SK-N-SH (cell line): Measurements from ENCODE around the gene ZNF439. TPM values are rescaled to one million over a fixed set of nuclear protein-coding genes. Genes with fewer than 3 reads are reported as not detected.

Experiments used
- CTCF ChIA-PET: fragments of 300-600, 350-600 bp; formaldehyde crosslinking; extraction: SDS; loops from one replicate; lab custom pipeline; 2021; lab: Yijun Ruan, JAX
- POLR2A ChIA-PET: fragments of 350-600 bp; sonication (Branson Sonifier 250); formaldehyde crosslinking; extraction: SDS; loops from one replicate; lab custom pipeline; 2020; ENCODE audit warnings: antibody characterized with exemption, inconsistent platforms; lab: Yijun Ruan, JAX
- DNase-seq: peaks from one replicate; pipeline ENCODE4 v3.0.0; 2012
- H2AFZ ChIP-seq: fragments of 200-600 bp; sonication (generic); 2 replicates; pipeline ENCODE4 v1.8.1; 2016; ENCODE audit warnings: antibody characterized with exemption, mild to moderate bottlenecking, low read depth
- H3F3A ChIP-seq: fragments of 200-600 bp; sonication (generic); replicated peaks from 2 replicates; pipeline ENCODE3; 2016; ENCODE audit warnings: antibody characterized with exemption, mild to moderate bottlenecking; ENCODE audit not compliant: insufficient read depth
- H3K27ac ChIP-seq, 2 experiments: fragments of 200-500 bp in 1 of 2; fragments of 200-600 bp in 1 of 2; sonication (Bioruptor generic) in 1 of 2; sonication (generic), shearing (Covaris generic) in 1 of 2; 2 replicates each; pipeline versions ENCODE4 v1.5.1 to v1.6.1; 2014 to 2016; ENCODE audit warnings: low read depth in 2 of 2, inconsistent platforms in 1 of 2, low read length in 1 of 2, mild to moderate bottlenecking in 1 of 2, mixed read lengths in 1 of 2
- H3K27me3 ChIP-seq: fragments of 200-600 bp; sonication (generic), shearing (Covaris generic); 2 replicates; pipeline ENCODE4 v1.6.1; 2016; ENCODE audit warnings: mixed run types; ENCODE audit not compliant: insufficient read depth
- H3K36me3 ChIP-seq, 2 experiments: fragments of 200-500 bp in 1 of 2; fragments of 200-600 bp in 1 of 2; sonication (Bioruptor generic) in 1 of 2; sonication (generic) in 1 of 2; replicated peaks in 1 of 2; 2 replicates each; pipeline versions ENCODE3 to v1.5.1; 2014 to 2016; ENCODE audit warnings: low read length in 1 of 2, mild to moderate bottlenecking in 1 of 2; ENCODE audit not compliant: insufficient read depth in 2 of 2, control insufficient read depth in 1 of 2
- H3K4me1 ChIP-seq, 2 experiments: fragments of 200-500 bp in 1 of 2; fragments of 200-600 bp in 1 of 2; sonication (Bioruptor generic) in 1 of 2; sonication (generic), shearing (Covaris generic) in 1 of 2; 2 replicates each; pipeline versions ENCODE4 v1.5.1 to v1.6.1; 2014 to 2016; ENCODE audit warnings: low read depth in 1 of 2, low read length in 1 of 2, mixed run types in 1 of 2; ENCODE audit not compliant: insufficient read depth in 2 of 2, control insufficient read depth in 1 of 2
- H3K4me2 ChIP-seq: fragments of 200-600 bp; sonication (generic), shearing (Covaris generic); 2 replicates; pipeline ENCODE4 v1.6.1; 2017; ENCODE audit warnings: mixed run types
- H3K4me3 ChIP-seq, 2 experiments: fragments of 200-500 bp in 1 of 2; fragments of 200-600 bp in 1 of 2; sonication (Bioruptor generic) in 1 of 2; sonication (generic), shearing (Covaris generic) in 1 of 2; 2 replicates each; pipeline versions ENCODE4 v1.5.1 to v1.8.1; 2014 to 2016; ENCODE audit warnings: low read depth in 2 of 2, inconsistent platforms in 1 of 2, low read length in 1 of 2, mild to moderate bottlenecking in 1 of 2, mixed read lengths in 1 of 2, moderate library complexity in 1 of 2
- H3K79me2 ChIP-seq: fragments of 200-600 bp; sonication (generic); 2 replicates; pipeline ENCODE4 v1.8.1; 2017; ENCODE audit warnings: mild to moderate bottlenecking; ENCODE audit not compliant: insufficient read depth
- H3K9ac ChIP-seq: fragments of 200-600 bp; sonication (generic); 2 replicates; pipeline ENCODE4 v1.6.1; 2017; ENCODE audit warnings: mixed run types
- H3K9me2 ChIP-seq: fragments of 200-600 bp; sonication (generic); 2 replicates; pipeline ENCODE4 v1.6.1; 2017; ENCODE audit warnings: mixed run types
- H3K9me3 ChIP-seq: fragments of 200-600 bp; sonication (generic); 2 replicates; pipeline ENCODE4 v1.6.1; 2017; ENCODE audit warnings: mixed run types, mild to moderate bottlenecking, moderate library complexity
- H4K20me1 ChIP-seq: fragments of 200-600 bp; sonication (generic); 2 replicates; pipeline ENCODE4 v1.6.1; 2017; ENCODE audit warnings: mild to moderate bottlenecking, mixed run types; ENCODE audit not compliant: insufficient read depth
- CHD2 ChIP-seq: fragments of 150-350 bp; IDR thresholded peaks from 2 replicates; pipeline ENCODE4 v1.6.1; 2018; ENCODE audit warnings: low read length; ENCODE audit not compliant: partially characterized antibody
- EP300 ChIP-seq, 2 experiments: IDR thresholded peaks; 2 replicates each; pipeline versions ENCODE4 v1.4.0 to v1.6.1; 2012; ENCODE audit warnings: borderline replicate concordance in 1 of 2, low read depth in 1 of 2, low read length in 1 of 2
- EZH2phosphoT487 ChIP-seq: fragments of 200-600 bp; sonication (generic); IDR thresholded peaks from 2 replicates; pipeline ENCODE4 v1.6.1; 2017; ENCODE audit warnings: low read depth, mixed run types, mild to moderate bottlenecking, antibody characterized with exemption, moderate library complexity, borderline replicate concordance
- FOXJ3 ChIP-seq: sonication (generic); formaldehyde crosslinking; IDR thresholded peaks from 2 replicates; pipeline ENCODE4 v1.5.1; 2020; ENCODE audit warnings: mild to moderate bottlenecking, missing genetic modification reagents
- FOXM1 ChIP-seq: IDR thresholded peaks from 2 replicates; pipeline ENCODE4 v1.4.0; 2012; ENCODE audit warnings: low read depth, mild to moderate bottlenecking
- GABPA ChIP-seq: IDR thresholded peaks from 2 replicates; pipeline ENCODE4 v1.4.0; 2012; ENCODE audit warnings: low read depth, mild to moderate bottlenecking
- JUND ChIP-seq: IDR thresholded peaks from 2 replicates; pipeline ENCODE4 v1.4.0; 2012
- MEF2A ChIP-seq: IDR thresholded peaks from 2 replicates; pipeline ENCODE4 v1.4.0; 2012; ENCODE audit warnings: low read depth, borderline replicate concordance
- MXI1 ChIP-seq: IDR thresholded peaks from 2 replicates; pipeline ENCODE4 v1.6.1; 2012; ENCODE audit warnings: mild to moderate bottlenecking, low read depth, low read length, improper control_type of control experiment
- NFIC ChIP-seq: IDR thresholded peaks from 2 replicates; pipeline ENCODE4 v1.4.0; 2012; ENCODE audit warnings: borderline replicate concordance
- NRF1 ChIP-seq: IDR thresholded peaks from 2 replicates; pipeline ENCODE4 v1.6.1; 2012; ENCODE audit warnings: low read depth, mild to moderate bottlenecking, low read length
- PBX3 ChIP-seq: IDR thresholded peaks from 2 replicates; pipeline ENCODE4; 2012
- RCOR1 ChIP-seq: fragments of 150-350 bp; IDR thresholded peaks from 2 replicates; pipeline ENCODE4 v1.6.1; 2017; ENCODE audit warnings: antibody characterized with exemption, low read length
- REST ChIP-seq: IDR thresholded peaks from 2 replicates; pipeline ENCODE4 v1.6.1; 2012; ENCODE audit warnings: mild to moderate bottlenecking, low read depth, low read length, moderate library complexity
- RXRA ChIP-seq: IDR thresholded peaks from 2 replicates; pipeline ENCODE4 v1.4.0; 2012; ENCODE audit warnings: low read depth, mild to moderate bottlenecking, borderline replicate concordance
- SIN3A ChIP-seq: IDR thresholded peaks from 2 replicates; pipeline ENCODE4 v1.6.1; 2012; ENCODE audit warnings: low read depth, mild to moderate bottlenecking, low read length, moderate library complexity, borderline replicate concordance
- TAF1 ChIP-seq: IDR thresholded peaks from 2 replicates; pipeline ENCODE4 v1.6.1; 2012; ENCODE audit warnings: low read depth, mild to moderate bottlenecking, low read length, moderate library complexity, borderline replicate concordance
- USF1 ChIP-seq: IDR thresholded peaks from 2 replicates; pipeline ENCODE4 v1.4.0; 2012; ENCODE audit warnings: low read depth, borderline replicate concordance
- WGBS: methylation state at CpG from one replicate; pipeline ENCODE4 v1.1.6; 2017; ENCODE audit warnings: low lambda C conversion rate; 5-methylcytosine and 5-hydroxymethylcytosine counted together
- polyA plus RNA-seq, 3 experiments: library from polyadenylated mRNA; depleted of rRNA; stranded (reverse); fragments of >200 nt; gene quantifications; 2 replicates each; pipeline ENCODE4 v1.2.3, GENCODE V29; 2012
- TF ChIP-seq, protein P1 (sequence below): IDR thresholded peaks from 2 replicates; pipeline ENCODE4 v1.4.0; 2012; ENCODE audit warnings: low read depth, borderline replicate concordance
- TF ChIP-seq, protein P2 (sequence below): fragments of 200-600 bp; sonication (generic); IDR thresholded peaks from 2 replicates; pipeline ENCODE4 v1.6.1; 2017; ENCODE audit warnings: antibody characterized with exemption, mild to moderate bottlenecking, moderate library complexity
- TF ChIP-seq, protein P3 (sequence below): IDR thresholded peaks from 2 replicates; pipeline ENCODE4 v1.4.0; 2012; ENCODE audit warnings: low read depth

ZNF439 gene
- polyA plus RNA-seq, 1 of the 3 experiments (the other 2 are of a cell fraction) = 1.7 TPM

GRCh38 chr19:11814029-11814699 lies 34.4 kb upstream of the ZNF439 start, which contains the start of gene ZNF440:
ZNF440 (plus strand) TSS chr19:11814273; CDS start chr19:11814448, 175 bp downstream.
- CTCF ChIA-PET = interaction anchor here (1.4 to 6.4 kb wide), 3 partner anchors 16 to 150 kb away, joined by 4 to 68 read pairs (median 5); partner anchors contain the start of genes ZNF491 and ZNF700
- H3K79me2 ChIP-seq = peaks cover 31% of the 10 kb centered on the region
- H3K9ac ChIP-seq = peak within 1 kb of the TSS; percentile 79
- H3K36me3 ChIP-seq = peaks cover 0 to 8% of the 10 kb centered on the region in 2 experiments
- DNase-seq = peak; percentile 98
- H3K27ac ChIP-seq = peak within 1 kb of the TSS; percentile 60 to 85; a peak in 3 of 4 replicates
- no peaks in the 10 kb centered on the region for H4K20me1 ChIP-seq
- H3K9me3 ChIP-seq = no peaks in the 10 kb centered on the region
- peaks cover 4% of the 10 kb centered on the region for H3F3A ChIP-seq
- POLR2A ChIA-PET = interaction anchor here (1.7 kb wide), 1 partner anchor 47 kb away, joined by 4 read pairs; the partner anchor contains the start of gene ZNF441
- H3K4me1 ChIP-seq = peaks cover 0 to 6% of the 10 kb centered on the region in 2 experiments; a peak in 1 of 4 replicates
- no peaks in the 10 kb centered on the region for H3K9me2 ChIP-seq
- H3K4me2 ChIP-seq = peak within 1 kb of the TSS; percentile 91
- peak within 1 kb of the TSS; percentile 99 for H2AFZ ChIP-seq
- whole genome bisulfite sequencing = 0% methylated on average over 31 of the region's 55 CpGs
- H3K27me3 ChIP-seq = no peaks in the 10 kb centered on the region
- H3K4me3 ChIP-seq = peak within 1 kb of the TSS; percentile 76 to 77
- TF ChIP-seq NRF1 (no peak), NFIC (no peak), FOXJ3 (no peak), MXI1 (peak; percentile 84; the same call in 1 of the 2 replicates), TAF1 (peak; percentile 84), CHD2 (peak; percentile 92), RCOR1 (peak; percentile 28; the same call in 1 of the 2 replicates), GABPA (no peak), EP300 (IDR thresholded peaks at IDR 0.05; ENCODE audit: borderline replicate concordance in 1 of 2, low read depth in 1 of 2, low read length in 1 of 2) (no peak), PBX3 (peak; percentile 99), MEF2A (no peak), JUND (no peak; the same call in 1 of the 2 replicates), FOXM1 (no peak), REST (0 out of 2 replicates have a peak, but pooled peaks have one; percentile 37), SIN3A (no peak), RXRA (no peak), USF1 (no peak), EZH2phosphoT487 (no peak)
- TF ChIP-seq, protein P1, sequence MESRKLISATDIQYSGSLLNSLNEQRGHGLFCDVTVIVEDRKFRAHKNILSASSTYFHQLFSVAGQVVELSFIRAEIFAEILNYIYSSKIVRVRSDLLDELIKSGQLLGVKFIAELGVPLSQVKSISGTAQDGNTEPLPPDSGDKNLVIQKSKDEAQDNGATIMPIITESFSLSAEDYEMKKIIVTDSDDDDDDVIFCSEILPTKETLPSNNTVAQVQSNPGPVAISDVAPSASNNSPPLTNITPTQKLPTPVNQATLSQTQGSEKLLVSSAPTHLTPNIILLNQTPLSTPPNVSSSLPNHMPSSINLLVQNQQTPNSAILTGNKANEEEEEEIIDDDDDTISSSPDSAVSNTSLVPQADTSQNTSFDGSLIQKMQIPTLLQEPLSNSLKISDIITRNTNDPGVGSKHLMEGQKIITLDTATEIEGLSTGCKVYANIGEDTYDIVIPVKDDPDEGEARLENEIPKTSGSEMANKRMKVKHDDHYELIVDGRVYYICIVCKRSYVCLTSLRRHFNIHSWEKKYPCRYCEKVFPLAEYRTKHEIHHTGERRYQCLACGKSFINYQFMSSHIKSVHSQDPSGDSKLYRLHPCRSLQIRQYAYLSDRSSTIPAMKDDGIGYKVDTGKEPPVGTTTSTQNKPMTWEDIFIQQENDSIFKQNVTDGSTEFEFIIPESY = no peak
- TF ChIP-seq, protein P2, sequence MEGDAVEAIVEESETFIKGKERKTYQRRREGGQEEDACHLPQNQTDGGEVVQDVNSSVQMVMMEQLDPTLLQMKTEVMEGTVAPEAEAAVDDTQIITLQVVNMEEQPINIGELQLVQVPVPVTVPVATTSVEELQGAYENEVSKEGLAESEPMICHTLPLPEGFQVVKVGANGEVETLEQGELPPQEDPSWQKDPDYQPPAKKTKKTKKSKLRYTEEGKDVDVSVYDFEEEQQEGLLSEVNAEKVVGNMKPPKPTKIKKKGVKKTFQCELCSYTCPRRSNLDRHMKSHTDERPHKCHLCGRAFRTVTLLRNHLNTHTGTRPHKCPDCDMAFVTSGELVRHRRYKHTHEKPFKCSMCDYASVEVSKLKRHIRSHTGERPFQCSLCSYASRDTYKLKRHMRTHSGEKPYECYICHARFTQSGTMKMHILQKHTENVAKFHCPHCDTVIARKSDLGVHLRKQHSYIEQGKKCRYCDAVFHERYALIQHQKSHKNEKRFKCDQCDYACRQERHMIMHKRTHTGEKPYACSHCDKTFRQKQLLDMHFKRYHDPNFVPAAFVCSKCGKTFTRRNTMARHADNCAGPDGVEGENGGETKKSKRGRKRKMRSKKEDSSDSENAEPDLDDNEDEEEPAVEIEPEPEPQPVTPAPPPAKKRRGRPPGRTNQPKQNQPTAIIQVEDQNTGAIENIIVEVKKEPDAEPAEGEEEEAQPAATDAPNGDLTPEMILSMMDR = no peak
- TF ChIP-seq, protein P3, sequence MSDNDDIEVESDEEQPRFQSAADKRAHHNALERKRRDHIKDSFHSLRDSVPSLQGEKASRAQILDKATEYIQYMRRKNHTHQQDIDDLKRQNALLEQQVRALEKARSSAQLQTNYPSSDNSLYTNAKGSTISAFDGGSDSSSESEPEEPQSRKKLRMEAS = peak; percentile 33; the same call in 1 of the 2 replicates
